DOHH2 (cell line): ENCODE data around the gene CD58.

Experiments used
- H3F3A ChIP-seq: fragments of 200-600 bp; sonication (generic), shearing (Covaris generic); 2 replicates; pipeline ENCODE4 v1.6.0; 2016; ENCODE audit warnings: antibody characterized with exemption, mild to moderate bottlenecking; ENCODE audit not compliant: control insufficient read depth, insufficient read depth
- H3K27ac ChIP-seq: fragments of 200-600 bp; sonication (generic); 2 replicates; pipeline ENCODE4 v1.5.1; 2014; ENCODE audit warnings: low read depth, mild to moderate bottlenecking, low read length, moderate library complexity
- H3K27me3 ChIP-seq: fragments of 200-600 bp; sonication (generic); 2 replicates; pipeline ENCODE4 v1.6.1; 2014; ENCODE audit warnings: mild to moderate bottlenecking, low read length, mixed read lengths; ENCODE audit not compliant: control insufficient read depth
- H3K36me3 ChIP-seq: fragments of 200-600 bp; sonication (generic); 2 replicates; pipeline ENCODE4 v1.6.1; 2014; ENCODE audit warnings: mild to moderate bottlenecking, low read length, moderate library complexity, mixed read lengths; ENCODE audit not compliant: control insufficient read depth
- H3K4me1 ChIP-seq: fragments of 200-600 bp; sonication (generic); 2 replicates; pipeline ENCODE4 v1.6.1; 2014; ENCODE audit warnings: mild to moderate bottlenecking, low read length, mixed read lengths; ENCODE audit not compliant: control insufficient read depth
- H3K4me2 ChIP-seq: fragments of 200-600 bp; sonication (generic); 2 replicates; pipeline ENCODE4 v1.6.0; 2014; ENCODE audit warnings: mild to moderate bottlenecking, low read length, moderate library complexity
- H3K4me3 ChIP-seq: fragments of 200-600 bp; sonication (generic); 2 replicates; pipeline ENCODE4 v1.5.1; 2014; ENCODE audit warnings: mild to moderate bottlenecking, low read length, mixed read lengths
- H3K79me2 ChIP-seq: fragments of 200-600 bp; sonication (generic); 2 replicates; pipeline ENCODE4 v1.6.1; 2014; ENCODE audit warnings: mild to moderate bottlenecking, low read length, mixed read lengths; ENCODE audit not compliant: control insufficient read depth
- H3K9me2 ChIP-seq: fragments of 200-600 bp; sonication (generic); replicated peaks from 2 replicates; pipeline ENCODE4 v1.6.1; 2014; ENCODE audit warnings: mild to moderate bottlenecking, low read length, mixed read lengths; ENCODE audit not compliant: control insufficient read depth
- H3K9me3 ChIP-seq: fragments of 200-600 bp; sonication (generic); 2 replicates; pipeline ENCODE4 v1.6.1; 2014; ENCODE audit warnings: antibody characterized with exemption, low read length, mixed read lengths; ENCODE audit not compliant: control insufficient read depth, insufficient read depth
- H4K20me1 ChIP-seq: fragments of 200-600 bp; sonication (generic); 2 replicates; pipeline ENCODE4 v1.6.0; 2014; ENCODE audit warnings: low read depth, mild to moderate bottlenecking, antibody characterized with exemption, low read length, moderate library complexity; ENCODE audit not compliant: control insufficient read depth, insufficient read depth
- CTCF ChIP-seq: fragments of 200-600 bp; sonication (generic); IDR thresholded peaks from one replicate; pipeline ENCODE4 v1.5.1; 2014; ENCODE audit warnings: antibody characterized with exemption, mild to moderate bottlenecking, low read depth, low read length; ENCODE audit not compliant: poor library complexity, severe bottlenecking
- EZH2phosphoT487 ChIP-seq: fragments of 200-600 bp; sonication (generic); IDR thresholded peaks from 2 replicates; pipeline ENCODE4 v1.6.1; 2017; ENCODE audit warnings: borderline replicate concordance, mild to moderate bottlenecking, antibody characterized with exemption, low read length, moderate library complexity, mixed read lengths

Gene CD58

GRCh38 chr1:116580446-116581322, 9.9 kb upstream of the CD58 start:
- Histone ChIP-seq H3K4me2 (no peak overlapping the region), H3K79me2 (no peaks in the 10 kb centered on the region), H3F3A (no peaks in the 10 kb centered on the region), H3K4me1 (no peaks in the 10 kb centered on the region), H3K4me3 (no peak overlapping the region), H4K20me1 (no peaks in the 10 kb centered on the region), H3K9me2 (no peaks in the 10 kb centered on the region), H3K36me3 (no peaks in the 10 kb centered on the region), H3K27me3 (peaks cover 4% of the 10 kb centered on the region; the same call in 1 of the 2 replicates), H3K9me3 (no peaks in the 10 kb centered on the region), H3K27ac (no peak overlapping the region)
- TF ChIP-seq CTCF (no peak), EZH2phosphoT487 (no peak)

- H4K20me1 ChIP-seq: no peaks in the 10 kb centered on the region
These were observed 8.5 kb upstream of the CD58 start for GRCh38 chr1:116579259-116579875.

GRCh38 chr1:116578581-116578980, 7.8 kb upstream of the CD58 start:
- H3K9me2 ChIP-seq: no peaks in the 10 kb centered on the region
- no peaks in the 10 kb centered on the region for H3K9me3 ChIP-seq
- no peak for TF ChIP-seq CTCF
- no peak for TF ChIP-seq EZH2phosphoT487
- H3K4me3 ChIP-seq: no peak overlapping the region
- no peak overlapping the region for H3K27ac ChIP-seq
- H3F3A ChIP-seq: no peaks in the 10 kb centered on the region
- H4K20me1 ChIP-seq: no peaks in the 10 kb centered on the region
- H3K4me1 ChIP-seq: no peaks in the 10 kb centered on the region; the same call in 1 of the 2 replicates
- no peak overlapping the region for H3K4me2 ChIP-seq
- H3K27me3 ChIP-seq: peaks cover 21% of the 10 kb centered on the region
- H3K79me2 ChIP-seq: no peaks in the 10 kb centered on the region
- no peaks in the 10 kb centered on the region for H3K36me3 ChIP-seq

More at GRCh38 chr1:116579259-116579875, 8.5 kb upstream of the CD58 start:
- Histone ChIP-seq H3K9me2 (no peaks in the 10 kb centered on the region), H3K4me1 (no peaks in the 10 kb centered on the region), H3K27me3 (peaks cover 13% of the 10 kb centered on the region), H3K4me3 (no peak overlapping the region), H3K36me3 (no peaks in the 10 kb centered on the region), H3K27ac (no peak overlapping the region), H3K9me3 (no peaks in the 10 kb centered on the region), H3K79me2 (no peaks in the 10 kb centered on the region), H3K4me2 (no peak overlapping the region), H3F3A (no peaks in the 10 kb centered on the region)
- TF ChIP-seq EZH2phosphoT487: no peak
- no peak for TF ChIP-seq CTCF
